ENCODE results near the gene PRDM16. TPM values are rescaled to one million over a fixed set of nuclear protein-coding genes. Genes with fewer than 3 reads are reported as not detected.

The PRDM16 gene
- total RNA-seq, 1 experiment from 2014 or later = 0.61 TPM

- peak; percentile 2 for DNase-seq (ENCODE audit: low read depth, low spot score)
- in situ Hi-C loops (cut with HindIII; ENCODE audit: low pct_unique_long_range_greater_than_20kb, low sequenced_read_pairs) = no loop called here
These were observed 281.7 kb downstream of the PRDM16 start for GRCh38 chr1:3350506-3351261.

DNA sequence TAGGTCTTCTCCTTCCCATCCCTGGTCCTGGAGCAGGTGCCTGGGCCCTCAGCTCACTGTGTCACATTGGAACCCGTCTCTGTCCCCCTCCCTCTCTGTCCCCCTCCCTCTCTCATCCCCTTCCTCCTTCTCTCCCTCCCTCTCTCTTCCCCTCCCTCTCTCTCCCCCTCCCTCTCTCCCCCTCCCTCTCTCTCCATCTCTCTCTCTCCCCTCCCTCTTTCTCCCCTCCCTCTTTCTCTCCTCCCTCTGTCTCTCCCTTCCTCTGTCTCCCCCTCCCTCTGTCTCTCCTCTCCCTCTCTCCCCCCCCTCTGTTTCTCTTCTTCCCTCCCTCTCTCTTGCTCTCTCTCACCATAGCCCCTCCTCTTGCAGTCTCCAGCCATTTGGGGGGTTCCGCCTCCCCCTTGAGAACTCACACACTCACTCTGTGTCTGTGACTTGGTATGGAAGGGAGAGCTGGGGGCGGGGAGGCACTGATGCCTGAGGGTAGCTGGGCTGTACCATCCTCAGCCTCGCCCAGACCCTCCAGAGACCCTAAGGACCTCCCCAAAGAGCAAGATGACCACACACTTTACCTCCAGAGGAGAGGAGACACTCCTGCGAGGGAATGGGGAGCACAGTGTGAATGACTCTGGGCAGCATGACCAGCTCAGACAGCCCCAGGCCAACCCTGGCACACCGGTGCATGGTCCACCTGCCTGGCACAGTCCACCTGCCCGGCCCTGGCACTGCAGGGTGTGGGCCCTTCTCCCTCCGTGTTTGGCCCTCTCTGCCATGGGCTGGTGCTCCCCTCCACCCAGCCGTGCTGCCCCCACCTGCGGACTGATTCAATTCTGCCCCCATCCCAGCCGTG, 282.7 kb downstream of the PRDM16 start:
- in situ Hi-C loops (cut with HindIII; ENCODE audit: low pct_unique_long_range_greater_than_20kb, low sequenced_read_pairs) = no loop called here
- no peak for DNase-seq (ENCODE audit: low read depth, low spot score)

- no peak for DNase-seq (ENCODE audit: low read depth, low spot score)
- in situ Hi-C loops (cut with HindIII; ENCODE audit: low pct_unique_long_range_greater_than_20kb, low sequenced_read_pairs) = no loop called here
These were observed 283.4 kb downstream of the PRDM16 start for GRCh38 chr1:3352299-3352951.

DNA sequence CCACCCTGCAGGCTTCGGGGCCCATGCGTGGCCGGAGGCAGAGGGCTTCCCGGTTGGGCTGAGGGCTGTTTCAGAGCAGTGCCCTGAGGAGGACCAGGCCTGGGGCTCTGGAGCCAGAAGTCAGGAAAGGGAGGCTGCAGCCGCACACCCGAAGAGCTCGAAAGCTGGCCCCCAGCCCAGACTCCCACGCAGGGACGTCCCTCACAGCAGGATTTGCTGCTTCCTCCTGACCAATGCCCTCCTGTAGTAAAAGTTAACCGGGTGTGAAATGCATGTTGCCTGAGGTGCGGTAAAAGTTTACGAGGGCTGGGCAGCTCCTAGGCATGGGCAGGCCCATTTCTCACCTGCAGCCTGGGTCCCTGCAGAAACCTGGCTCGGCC, 283.9 kb downstream of the PRDM16 start:
- no peak for DNase-seq (ENCODE audit: low read depth, low spot score)
- in situ Hi-C loops (cut with HindIII; ENCODE audit: low pct_unique_long_range_greater_than_20kb, low sequenced_read_pairs) = no loop called here

DNA sequence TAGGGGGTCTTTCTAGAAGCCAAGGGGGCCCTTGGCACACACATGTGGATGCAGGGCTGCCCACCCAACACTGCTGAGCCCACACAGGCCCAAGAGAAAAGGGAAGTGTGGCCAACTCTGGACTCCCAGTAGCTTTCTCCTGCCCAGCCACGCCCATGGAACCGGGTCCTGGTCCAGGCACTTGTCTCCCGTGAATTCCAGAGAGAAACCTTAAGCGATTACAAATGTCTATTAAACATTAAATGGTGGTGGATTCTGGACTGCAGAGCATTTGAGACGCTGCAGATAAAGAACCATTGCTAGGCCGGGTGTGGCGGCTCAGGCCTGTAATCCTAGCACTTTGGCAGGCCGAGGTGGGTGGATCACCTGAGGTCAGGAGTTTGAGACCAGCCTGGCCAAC, 284.9 kb downstream of the PRDM16 start:
- DNase-seq (ENCODE audit: low read depth, low spot score) = no peak
- in situ Hi-C loops (cut with HindIII; ENCODE audit: low pct_unique_long_range_greater_than_20kb, low sequenced_read_pairs) = no loop called here

DNA sequence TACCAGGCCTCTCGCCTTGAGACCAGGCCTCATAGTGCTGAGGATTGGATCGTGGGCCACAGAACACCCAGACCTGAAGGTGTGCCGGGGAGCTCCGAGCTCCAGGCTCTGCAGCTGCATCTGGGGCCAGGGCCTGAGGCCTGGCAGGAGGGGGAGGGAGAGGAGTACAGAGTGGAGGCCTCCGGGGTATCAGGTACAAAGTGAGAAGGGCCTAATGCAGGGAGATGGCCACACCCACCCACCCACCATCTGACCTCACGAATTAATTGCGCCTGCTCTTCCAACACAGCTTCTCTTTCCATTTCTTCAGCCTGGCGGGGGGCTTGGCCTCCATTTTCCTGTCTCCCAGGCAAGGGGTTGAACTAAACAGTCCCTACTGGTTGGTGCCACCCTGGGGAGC, 286.1 kb downstream of the PRDM16 start:
- in situ Hi-C loops (cut with HindIII; ENCODE audit: low pct_unique_long_range_greater_than_20kb, low sequenced_read_pairs) = no loop called here
- no peak for DNase-seq (ENCODE audit: low read depth, low spot score)

GRCh38 chr1:3355894-3356826, 287.2 kb downstream of the PRDM16 start:
- DNase-seq (ENCODE audit: low read depth, low spot score) = peak; percentile 5
- in situ Hi-C loops (cut with HindIII; ENCODE audit: low pct_unique_long_range_greater_than_20kb, low sequenced_read_pairs) = no loop called here

DNA sequence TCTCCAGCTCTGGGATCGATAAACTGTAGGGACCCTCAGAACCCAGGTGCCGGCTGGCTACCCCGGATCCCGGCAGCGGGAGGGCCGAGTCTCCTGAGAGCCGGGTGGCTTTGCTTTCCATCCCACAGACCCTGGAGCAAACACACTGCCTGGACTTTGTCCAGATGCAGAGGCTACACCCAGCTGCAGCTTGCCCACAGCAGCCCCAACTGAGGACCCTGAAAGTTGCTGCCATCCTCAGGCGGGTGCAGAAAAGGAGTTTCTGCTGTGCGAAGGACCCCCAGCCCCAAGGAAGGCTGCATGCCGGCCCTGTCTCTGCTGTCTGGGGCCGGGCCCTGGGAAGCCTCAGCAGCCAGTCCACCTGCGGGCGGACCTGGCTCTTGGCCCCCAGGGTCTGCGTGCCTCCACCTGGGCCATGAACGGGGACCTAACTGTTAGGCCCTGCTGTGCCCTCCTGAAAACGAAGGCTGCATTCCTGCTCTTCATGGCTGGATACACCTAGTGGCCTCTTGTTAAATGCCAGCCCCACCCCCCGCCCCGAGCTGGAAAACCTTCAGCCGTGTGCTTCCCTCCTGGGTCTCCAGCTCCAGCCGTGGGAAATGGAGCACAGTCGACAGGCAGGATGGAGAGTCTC, 287.9 kb downstream of the PRDM16 start:
- DNase-seq (ENCODE audit: low read depth, low spot score) = no peak
- in situ Hi-C loops (cut with HindIII; ENCODE audit: low pct_unique_long_range_greater_than_20kb, low sequenced_read_pairs) = no loop called here

DNA sequence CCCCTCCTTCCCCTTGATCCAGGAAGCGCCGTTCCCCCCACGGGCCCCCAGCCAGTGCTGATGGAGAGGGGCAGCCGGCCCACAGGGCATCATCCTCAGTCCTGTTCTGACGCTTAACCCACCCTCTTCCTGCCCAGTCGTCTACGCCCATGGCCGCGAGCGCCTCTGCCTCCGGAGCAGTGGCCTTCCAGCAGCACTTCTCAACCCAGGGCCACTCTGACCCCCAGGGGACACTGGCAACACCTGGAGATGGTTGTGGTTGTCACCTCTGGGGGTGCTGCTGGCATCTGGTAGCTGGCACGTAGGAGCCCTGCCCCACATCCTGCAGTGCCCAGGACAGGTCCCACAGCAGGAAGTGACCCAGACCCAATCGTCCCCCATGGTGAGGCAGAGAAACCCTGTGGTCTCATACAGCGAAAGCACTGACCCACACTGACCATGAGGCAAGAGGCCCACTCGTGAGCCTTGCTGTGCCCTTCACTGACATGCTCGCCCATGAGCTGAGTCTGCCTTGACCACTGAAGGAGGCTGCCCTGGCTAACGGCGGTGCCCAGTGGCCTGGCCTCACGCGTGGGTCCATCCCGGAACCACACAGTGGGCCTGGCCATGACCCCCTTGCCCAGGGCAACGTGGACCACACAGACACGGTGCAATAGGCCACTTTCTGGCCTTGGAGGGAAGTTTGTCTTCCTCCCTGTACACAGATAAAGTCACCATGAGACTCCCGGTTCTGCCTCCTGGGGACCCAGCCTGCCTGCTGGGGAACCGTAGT, 288.7 kb downstream of the PRDM16 start:
- in situ Hi-C loops (cut with HindIII; ENCODE audit: low pct_unique_long_range_greater_than_20kb, low sequenced_read_pairs) = no loop called here
- no peak for DNase-seq (ENCODE audit: low read depth, low spot score)

DNA sequence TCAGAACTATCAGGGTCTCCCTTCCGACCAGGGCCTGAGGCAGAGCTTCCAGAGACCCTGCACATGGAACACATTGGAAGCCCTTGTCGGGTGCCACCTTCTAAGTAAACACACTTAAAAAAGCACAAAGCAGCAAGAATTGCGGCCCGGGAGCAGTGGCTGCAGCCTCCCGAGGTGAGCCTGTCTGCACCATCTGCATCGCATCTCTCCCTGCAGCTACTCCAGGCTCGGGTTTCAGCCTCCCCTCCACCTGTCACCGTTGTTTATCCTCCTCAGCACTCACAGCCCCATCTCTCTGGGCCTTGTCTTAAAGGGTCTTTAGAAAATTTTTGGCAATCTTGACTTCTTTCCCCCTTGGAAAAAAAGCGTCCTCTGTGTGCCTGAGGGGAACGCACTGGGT, 290.3 kb downstream of the PRDM16 start:
- no peak for DNase-seq (ENCODE audit: low read depth, low spot score)
- in situ Hi-C loops (cut with HindIII; ENCODE audit: low pct_unique_long_range_greater_than_20kb, low sequenced_read_pairs) = no loop called here

- in situ Hi-C loops (cut with HindIII; ENCODE audit: low pct_unique_long_range_greater_than_20kb, low sequenced_read_pairs) = no loop called here
- no peak for DNase-seq (ENCODE audit: low read depth, low spot score)
These were observed 290.9 kb downstream of the PRDM16 start for GRCh38 chr1:3359756-3360440.

GRCh38 chr1:3360646-3361257, 291.7 kb downstream of the PRDM16 start:
- in situ Hi-C loops (cut with HindIII; ENCODE audit: low pct_unique_long_range_greater_than_20kb, low sequenced_read_pairs) = no loop called here
- no peak for DNase-seq (ENCODE audit: low read depth, low spot score)

- in situ Hi-C loops (cut with HindIII; ENCODE audit: low pct_unique_long_range_greater_than_20kb, low sequenced_read_pairs) = no loop called here
- no peak for DNase-seq (ENCODE audit: low read depth, low spot score)
These were observed 294.0 kb downstream of the PRDM16 start for GRCh38 chr1:3363023-3363422.

DNA sequence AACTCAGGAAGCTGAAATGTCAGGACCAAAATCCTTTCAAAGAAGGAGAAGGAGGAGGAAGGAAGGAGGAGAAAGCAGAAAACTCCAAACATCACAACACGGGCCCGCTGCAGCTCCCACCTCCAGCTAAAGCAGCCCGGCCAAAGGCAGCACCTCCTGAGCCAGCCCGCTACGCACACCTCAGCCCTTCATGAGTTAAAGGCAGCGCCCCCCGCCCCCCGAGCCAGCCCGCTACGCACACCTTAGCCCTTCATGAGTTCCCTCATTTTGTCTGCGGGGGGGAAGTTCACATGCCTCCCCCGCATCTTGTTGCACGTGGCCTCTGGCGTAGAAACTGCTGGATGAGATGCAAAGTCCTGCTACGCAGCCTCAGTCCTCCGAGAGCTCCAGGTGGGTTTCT, 294.8 kb downstream of the PRDM16 start:
- in situ Hi-C loops (cut with HindIII; ENCODE audit: low pct_unique_long_range_greater_than_20kb, low sequenced_read_pairs) = no loop called here
- no peak for DNase-seq (ENCODE audit: low read depth, low spot score)

DNA sequence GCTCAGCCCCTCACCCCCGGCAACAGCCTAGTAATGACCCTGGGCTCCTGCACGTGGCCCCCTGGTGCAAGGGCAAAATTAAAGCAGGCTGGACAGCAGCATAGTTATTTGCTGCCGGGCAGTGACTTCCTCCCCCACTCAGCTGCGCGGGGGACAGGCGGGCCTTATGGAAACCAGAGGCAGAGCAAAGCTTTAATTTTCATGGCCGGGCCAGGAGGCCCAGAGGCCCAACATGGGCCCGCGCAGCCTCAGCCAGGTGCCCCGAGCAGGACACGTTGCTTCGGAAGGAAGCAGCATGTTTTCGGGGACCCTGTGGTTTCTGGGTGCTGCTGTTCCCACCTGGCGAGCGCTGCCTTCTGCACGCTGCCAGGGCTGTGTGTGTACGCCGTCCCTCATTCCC, 295.5 kb downstream of the PRDM16 start:
- in situ Hi-C loops (cut with HindIII; ENCODE audit: low pct_unique_long_range_greater_than_20kb, low sequenced_read_pairs) = no loop called here
- DNase-seq (ENCODE audit: low read depth, low spot score) = no peak

- DNase-seq (ENCODE audit: low read depth, low spot score) = no peak
- in situ Hi-C loops (cut with HindIII; ENCODE audit: low pct_unique_long_range_greater_than_20kb, low sequenced_read_pairs) = no loop called here
These were observed 296.0 kb downstream of the PRDM16 start for GRCh38 chr1:3364983-3365382.

All from SK-MEL-5 (cell line).